ENCODE data around the gene KDM5A. TPM values are rescaled to one million over a fixed set of nuclear protein-coding genes. Genes with fewer than 3 reads are reported as not detected.

The KDM5A gene
- total RNA-seq, 1 donor from 2014 or later, result 53.6 TPM

- H3K4me3 ChIP-seq (ENCODE audit: low read depth, low read length), result no peak overlapping the region
- H3K36me3 ChIP-seq (ENCODE audit: control insufficient read depth, insufficient read depth, low read length), result no peaks in the 10 kb centered on the region
- no peaks in the 10 kb centered on the region for H3K27me3 ChIP-seq (ENCODE audit: control insufficient read depth, insufficient read depth, low read length)
- TF ChIP-seq, protein P1, sequence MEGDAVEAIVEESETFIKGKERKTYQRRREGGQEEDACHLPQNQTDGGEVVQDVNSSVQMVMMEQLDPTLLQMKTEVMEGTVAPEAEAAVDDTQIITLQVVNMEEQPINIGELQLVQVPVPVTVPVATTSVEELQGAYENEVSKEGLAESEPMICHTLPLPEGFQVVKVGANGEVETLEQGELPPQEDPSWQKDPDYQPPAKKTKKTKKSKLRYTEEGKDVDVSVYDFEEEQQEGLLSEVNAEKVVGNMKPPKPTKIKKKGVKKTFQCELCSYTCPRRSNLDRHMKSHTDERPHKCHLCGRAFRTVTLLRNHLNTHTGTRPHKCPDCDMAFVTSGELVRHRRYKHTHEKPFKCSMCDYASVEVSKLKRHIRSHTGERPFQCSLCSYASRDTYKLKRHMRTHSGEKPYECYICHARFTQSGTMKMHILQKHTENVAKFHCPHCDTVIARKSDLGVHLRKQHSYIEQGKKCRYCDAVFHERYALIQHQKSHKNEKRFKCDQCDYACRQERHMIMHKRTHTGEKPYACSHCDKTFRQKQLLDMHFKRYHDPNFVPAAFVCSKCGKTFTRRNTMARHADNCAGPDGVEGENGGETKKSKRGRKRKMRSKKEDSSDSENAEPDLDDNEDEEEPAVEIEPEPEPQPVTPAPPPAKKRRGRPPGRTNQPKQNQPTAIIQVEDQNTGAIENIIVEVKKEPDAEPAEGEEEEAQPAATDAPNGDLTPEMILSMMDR (IDR thresholded peaks at IDR 0.05; ENCODE audit: insufficient read depth, low read length, poor library complexity, severe bottlenecking), result no peak
- no peak for DNase-seq (ENCODE audit: low read depth)
These were observed 147.9 kb downstream of the KDM5A start for GRCh38 chr12:241266-241665.

GRCh38 chr12:240566-240965, 148.6 kb downstream of the KDM5A start:
- TF ChIP-seq, protein P1 (IDR thresholded peaks at IDR 0.05; ENCODE audit: insufficient read depth, low read length, poor library complexity, severe bottlenecking), result no peak
- Histone ChIP-seq H3K27me3 (ENCODE audit: control insufficient read depth, insufficient read depth, low read length) (no peaks in the 10 kb centered on the region), H3K4me3 (ENCODE audit: low read depth, low read length) (no peak overlapping the region), H3K36me3 (ENCODE audit: control insufficient read depth, insufficient read depth, low read length) (no peaks in the 10 kb centered on the region)
- no peak for DNase-seq (ENCODE audit: low read depth)

DNA sequence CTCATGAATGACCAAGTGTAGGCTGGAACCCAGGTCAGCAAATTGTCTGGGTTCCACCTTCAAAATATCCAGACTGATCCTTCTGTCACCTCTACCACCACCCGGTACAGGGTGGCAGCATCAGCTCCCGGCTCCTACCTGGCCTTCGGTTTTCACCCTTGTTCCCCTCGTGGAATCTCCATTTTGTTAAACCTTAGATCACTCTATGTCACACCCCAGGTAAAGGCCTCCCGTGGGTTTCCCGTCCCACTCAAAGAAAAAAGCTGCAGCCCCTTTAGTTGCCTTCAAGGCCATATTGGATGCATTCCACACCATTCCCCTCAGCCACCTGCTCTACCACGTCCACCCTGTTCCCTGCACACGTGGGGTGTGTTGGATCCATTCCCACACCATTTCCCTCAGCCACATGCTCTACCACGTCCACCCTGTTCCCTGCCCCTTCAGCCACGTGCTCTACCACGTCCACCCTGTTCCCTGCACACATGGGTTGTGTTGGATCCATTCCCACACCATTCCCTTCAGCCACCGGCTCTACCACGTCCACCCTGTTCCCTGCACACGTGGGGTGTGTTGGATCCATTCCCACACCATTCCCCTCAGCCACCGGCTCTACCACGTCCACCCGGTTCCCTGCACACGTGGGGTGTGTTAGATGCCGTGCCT, 150.3 kb downstream of the KDM5A start:
- Histone ChIP-seq H3K27me3 (ENCODE audit: control insufficient read depth, insufficient read depth, low read length) (peaks cover under 1% of the 10 kb centered on the region), H3K36me3 (ENCODE audit: control insufficient read depth, insufficient read depth, low read length) (no peaks in the 10 kb centered on the region), H3K4me3 (ENCODE audit: low read depth, low read length) (no peak overlapping the region)
- TF ChIP-seq, protein P1 (IDR thresholded peaks at IDR 0.05; ENCODE audit: insufficient read depth, low read length, poor library complexity, severe bottlenecking), result no peak
- no peak for DNase-seq (ENCODE audit: low read depth)

DNA sequence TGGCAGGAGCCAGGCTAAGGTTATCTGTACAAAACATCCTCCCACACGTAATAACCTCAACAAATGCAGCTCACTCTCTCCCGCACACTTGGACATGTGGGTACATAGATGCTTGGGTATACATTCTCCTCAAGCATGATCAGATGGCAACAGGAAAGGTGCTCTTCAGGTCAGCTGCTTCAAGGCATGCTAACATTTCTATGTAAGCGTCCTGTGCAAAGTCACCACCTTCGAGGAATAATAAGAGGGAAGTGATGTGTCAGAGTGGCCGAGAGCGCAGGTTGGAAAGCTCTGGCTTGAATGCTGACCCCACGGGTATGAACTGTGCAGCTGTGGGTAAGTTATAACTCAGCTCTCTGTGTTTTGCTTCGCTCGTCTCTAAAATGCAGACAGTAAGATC, 151.0 kb downstream of the KDM5A start:
- H3K36me3 ChIP-seq (ENCODE audit: control insufficient read depth, insufficient read depth, low read length), result no peaks in the 10 kb centered on the region
- no peak for DNase-seq (ENCODE audit: low read depth)
- TF ChIP-seq, protein P1 (IDR thresholded peaks at IDR 0.05; ENCODE audit: insufficient read depth, low read length, poor library complexity, severe bottlenecking), result no peak
- H3K27me3 ChIP-seq (ENCODE audit: control insufficient read depth, insufficient read depth, low read length), result peaks cover 6% of the 10 kb centered on the region
- no peak overlapping the region for H3K4me3 ChIP-seq (ENCODE audit: low read depth, low read length)

DNA sequence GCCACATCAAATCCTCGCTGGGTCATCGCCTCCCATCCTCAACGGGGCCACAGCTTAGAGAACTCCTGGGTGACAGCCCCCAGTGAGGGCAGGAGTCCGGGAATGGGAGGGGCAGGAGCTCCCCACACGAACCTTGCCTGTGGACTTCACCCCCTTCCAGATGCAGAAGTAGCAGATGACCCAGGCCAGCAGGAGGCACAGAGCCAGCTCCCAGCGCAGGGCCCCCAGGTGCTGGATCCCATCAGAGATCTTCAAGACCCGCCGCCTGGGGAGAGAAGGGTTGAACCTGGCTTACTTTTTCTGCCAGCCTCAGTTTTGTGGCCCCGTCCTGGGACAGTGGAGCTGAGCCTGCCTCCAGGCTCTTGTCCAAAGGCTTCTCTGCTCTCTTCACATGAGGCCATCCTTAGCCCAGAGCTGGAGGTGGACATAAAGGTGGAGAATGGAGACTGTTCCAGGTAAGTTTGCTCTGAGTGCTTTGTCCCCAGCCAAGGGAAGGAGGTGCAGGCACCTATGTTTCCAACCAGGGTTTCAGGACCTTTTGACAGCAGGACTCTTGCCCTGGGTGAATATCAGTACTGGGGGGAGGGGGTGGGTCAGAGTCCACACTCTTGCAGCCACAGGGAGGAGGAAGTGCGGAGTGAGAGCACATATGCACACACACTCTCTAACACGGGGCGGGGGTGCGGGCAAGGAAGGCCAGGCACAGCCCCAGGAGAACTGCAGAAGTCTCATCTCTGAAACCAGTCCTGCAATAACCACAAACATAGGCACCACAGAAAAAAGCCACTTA, 151.9 kb downstream of the KDM5A start:
- TF ChIP-seq, protein P1 (IDR thresholded peaks at IDR 0.05; ENCODE audit: insufficient read depth, low read length, poor library complexity, severe bottlenecking), result no peak
- H3K36me3 ChIP-seq (ENCODE audit: control insufficient read depth, insufficient read depth, low read length), result no peaks in the 10 kb centered on the region
- H3K4me3 ChIP-seq (ENCODE audit: low read depth, low read length), result no peak overlapping the region
- peaks cover 11% of the 10 kb centered on the region for H3K27me3 ChIP-seq (ENCODE audit: control insufficient read depth, insufficient read depth, low read length)
- DNase-seq (ENCODE audit: low read depth), result no peak
